Activated CD4-positive, CD25-positive, alpha-beta regulatory T cell treated with anti-CD3 and anti-CD28 coated beads, Interleukin-2, amount 50 U/mL, for 24 hours (primary cell): ENCODE data around the gene ZPBP2.

Source experiments
- ATAC-seq, 2 donors: fragments of 150-1000 bp; cut with Tn5 transposase; one replicate each; pipeline ENCODE4 v1.10.0; 2021; ENCODE audit warnings: mild to moderate bottlenecking in 1 of 2, moderate library complexity in 1 of 2

The ZPBP2 gene

DNA sequence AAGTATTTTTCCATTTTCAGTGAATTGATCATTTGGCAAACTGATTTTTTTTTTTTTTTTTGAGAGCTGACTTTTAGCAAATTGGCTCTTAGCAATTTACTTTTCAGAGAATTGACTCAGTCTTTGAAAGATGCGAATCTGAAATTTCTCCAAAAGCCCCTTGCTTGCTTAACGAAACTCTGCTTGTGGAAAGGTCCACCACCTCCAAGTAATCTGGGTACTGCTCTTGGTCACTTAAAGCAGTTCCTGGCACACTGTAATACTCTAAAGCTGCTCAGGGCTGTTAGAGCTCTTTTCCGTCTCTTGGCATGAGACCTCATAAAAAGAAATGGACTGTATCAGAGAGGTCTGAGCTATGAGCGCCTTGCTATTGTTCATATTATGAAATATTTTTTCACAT is 47.6 kb downstream of the ZPBP2 start:
- ATAC-seq = peak in 1 of 2 donors; percentile 13

DNA sequence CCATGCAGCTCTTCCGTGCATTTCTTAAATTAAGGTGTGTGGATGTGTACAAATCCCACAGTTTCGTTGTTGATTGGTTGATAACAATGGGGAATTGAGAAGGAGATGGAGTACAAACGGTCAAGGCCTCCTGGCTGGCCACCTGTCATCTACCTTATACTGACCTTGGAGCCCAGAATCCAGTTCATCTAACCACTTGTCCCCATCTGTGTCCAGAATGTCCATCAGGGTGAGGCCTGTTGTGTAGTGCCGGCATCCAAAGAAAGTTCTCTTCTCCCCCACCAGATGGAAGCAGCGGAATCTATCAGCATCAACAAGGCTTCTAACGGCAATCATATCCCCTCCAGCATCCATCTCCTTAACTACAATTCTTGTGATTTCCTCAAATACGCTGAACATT is 48.9 kb downstream of the ZPBP2 start:
- ATAC-seq = no peak

DNA sequence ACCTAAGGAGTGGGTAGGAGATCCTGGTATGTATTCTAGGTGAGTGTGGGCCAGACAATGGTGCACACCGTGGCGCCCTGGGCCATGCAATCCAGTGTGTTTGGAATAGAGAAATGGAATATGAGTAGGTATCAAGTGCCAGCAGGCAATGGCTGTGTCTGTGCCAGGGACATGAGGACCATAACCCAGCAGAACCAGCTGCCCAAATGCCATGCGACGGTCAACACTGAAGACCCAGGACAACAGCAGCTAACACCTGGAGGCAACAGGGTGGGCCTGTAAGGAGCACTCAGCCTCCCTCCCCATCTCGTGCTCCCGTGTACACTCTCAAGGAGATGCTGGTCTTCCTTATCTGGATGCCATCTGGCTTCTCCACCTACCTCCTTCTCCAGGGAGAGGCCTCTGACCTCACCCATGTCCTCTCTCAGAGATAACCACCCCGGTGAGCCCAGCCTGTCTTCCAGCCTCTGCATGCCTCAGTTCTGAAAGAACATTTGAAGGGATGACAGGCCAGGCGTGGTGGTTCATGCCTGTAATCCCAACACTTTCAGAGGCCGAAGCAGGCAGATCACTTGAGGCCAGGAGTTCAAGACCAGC is 51.2 kb downstream of the ZPBP2 start:
- no peak for ATAC-seq

DNA sequence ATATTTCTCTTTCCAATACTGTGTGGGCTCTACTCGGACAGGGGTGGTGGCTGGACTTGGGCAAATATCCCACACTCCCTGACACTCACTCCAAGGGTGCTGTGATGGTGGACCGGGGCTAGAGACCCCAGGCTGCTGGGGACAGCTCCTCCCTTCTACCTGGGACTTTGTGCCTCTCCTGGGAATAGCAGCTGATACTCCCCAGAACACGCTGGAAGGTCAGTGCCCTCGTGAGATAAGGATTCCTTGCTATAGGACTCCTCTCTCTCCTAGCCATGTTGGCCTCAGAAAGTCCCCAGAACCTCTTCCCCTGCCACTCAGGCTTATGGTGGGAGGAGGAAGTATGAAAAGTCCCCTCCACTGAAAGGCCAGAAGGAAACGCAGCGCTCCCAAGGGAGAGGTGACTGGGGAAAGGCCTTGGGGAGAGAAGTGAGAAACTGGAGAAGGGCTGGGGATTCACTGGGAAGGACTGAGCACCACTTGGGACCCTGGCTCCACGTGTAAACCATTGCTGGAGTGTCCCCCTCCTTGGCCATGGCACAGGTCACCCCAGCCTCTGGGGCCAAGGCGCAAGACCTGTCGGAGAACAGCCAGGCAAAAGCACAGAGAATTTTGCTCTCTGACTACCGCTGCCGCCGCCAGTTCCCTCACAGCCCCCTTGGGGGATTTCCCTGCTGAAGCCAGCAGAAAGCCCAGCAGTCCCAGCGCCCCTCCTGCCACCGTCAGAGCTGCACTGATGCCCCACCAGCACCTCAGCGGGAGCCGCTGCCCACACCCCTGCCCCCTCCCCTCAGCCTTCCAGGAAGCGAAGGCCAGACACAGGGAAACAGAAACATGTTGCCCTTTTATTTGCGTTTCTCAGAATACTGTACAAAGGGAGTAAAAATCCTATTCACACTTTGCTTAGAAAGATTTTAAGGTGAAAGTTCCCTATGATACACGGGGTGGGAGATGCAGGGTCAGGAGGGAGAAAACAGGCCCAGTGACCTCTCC is 52.5 kb downstream of the ZPBP2 start:
- peak; percentile 70 to 73 for ATAC-seq

DNA sequence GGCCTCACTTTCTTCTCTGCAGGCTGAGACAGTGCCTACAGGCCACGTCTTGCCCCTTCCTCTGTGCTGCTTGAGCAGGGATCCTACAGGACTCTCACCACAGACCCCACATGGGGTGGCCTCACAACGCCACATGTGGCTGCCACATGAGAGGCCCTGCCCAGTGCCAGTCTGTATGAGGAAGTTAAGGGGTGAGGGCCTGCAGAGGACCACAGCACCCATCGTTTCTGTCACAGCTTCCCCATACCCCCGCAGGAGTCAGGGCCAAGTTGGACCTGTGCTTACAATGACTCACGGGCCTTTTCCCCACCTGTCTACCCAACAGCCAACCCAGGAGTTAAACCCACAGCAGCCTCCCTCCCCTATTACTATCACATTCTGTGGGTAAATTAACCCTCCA is 53.3 kb downstream of the ZPBP2 start:
- peak; percentile 50 to 58 for ATAC-seq

DNA sequence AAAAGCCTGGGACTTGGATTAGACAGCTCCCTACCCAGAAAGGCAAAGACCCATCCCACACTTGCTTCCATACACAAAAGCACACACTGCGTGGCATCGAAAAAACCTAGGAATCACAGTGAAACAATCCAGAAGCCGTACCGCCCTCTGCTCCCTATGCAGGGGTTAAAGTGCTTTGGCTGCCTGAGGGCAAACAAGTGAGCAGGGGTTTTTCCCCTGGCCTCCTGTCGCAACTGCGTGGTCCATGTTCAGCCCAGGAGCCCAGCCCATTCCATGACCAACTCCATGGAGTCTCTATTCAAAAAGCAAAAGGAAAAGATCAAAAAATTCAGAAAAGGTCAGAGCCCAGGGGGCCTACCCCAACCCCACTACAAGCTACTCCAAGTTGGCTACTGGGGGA is 54.0 kb downstream of the ZPBP2 start:
- ATAC-seq = no peak

DNA sequence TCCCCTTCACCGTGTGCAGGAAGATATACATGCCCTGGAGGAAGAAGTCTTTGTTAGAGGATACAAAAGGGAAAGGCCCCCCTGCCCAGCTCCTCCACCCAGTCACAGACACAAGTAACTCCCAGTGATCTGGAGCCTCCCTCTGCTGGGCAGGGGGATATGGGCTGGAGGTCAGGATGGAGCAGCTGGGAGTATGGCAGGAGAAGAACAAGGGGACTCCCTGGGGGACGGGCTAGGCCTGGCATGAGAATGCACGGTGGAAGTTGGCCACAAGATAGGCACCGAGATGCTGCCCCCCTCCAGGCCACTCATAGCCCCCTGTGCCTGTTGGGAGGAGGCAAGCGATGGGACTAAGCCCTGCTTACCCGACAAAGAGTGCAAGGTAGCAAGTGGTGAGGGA is 55.2 kb downstream of the ZPBP2 start:
- ATAC-seq = no peak

DNA sequence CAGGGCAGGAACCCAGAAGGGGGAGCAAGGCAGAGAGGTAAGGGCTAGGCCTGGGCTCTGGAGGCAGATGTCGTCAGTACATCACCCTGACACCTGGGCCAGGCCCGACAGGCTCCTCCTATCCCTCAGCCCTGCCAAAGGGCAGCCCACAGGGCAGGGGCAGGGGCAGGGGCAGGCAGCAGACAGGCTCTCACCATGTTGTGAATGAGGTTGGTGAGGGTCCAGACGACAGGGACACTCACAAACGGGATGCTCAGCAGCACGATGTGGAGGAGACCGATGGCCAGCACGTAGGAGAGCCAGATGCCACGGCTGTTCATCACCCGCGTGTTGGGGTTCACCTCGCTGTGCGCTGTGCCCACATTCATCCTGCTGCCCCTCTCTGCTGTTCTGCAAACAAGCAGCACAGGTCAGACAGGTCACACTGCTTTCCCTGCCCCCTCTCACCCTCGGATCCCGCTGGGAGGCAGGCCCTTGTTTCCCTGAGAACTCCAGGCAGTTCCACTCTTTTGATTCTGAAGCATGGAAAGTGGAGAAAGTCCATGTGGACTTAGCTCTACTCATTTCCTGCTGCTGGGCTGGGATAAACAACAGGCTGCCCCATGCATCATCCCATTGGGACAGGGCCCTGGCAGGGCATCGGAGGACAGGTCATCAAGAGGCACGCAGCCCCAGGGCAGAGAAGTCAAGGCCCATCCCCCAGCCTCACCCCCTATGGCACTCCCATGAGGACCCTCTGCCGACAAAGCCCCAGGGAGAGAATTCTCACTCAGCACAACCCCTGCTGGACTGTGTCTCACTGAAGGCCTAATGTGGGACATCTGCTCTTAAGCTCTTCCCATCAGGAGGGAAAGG is 56.1 kb downstream of the ZPBP2 start:
- no peak for ATAC-seq

DNA sequence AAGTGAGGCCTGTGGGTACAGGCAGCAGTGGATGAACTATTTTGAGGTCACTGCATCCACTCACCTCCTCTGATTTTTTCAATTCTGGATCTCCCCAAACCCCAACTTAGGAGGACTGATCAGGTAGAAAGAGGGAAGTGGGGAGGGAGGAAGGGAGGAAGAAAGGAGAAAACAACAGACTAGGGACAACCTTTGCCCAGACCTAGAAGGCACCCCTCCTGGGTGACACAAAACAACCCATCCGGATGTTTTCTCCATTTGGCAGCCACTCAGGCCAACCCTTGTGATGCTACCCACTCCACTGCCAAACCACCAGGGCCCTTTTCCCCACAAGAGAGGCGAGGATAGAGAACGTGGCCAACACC is 56.7 kb downstream of the ZPBP2 start:
- ATAC-seq = no peak

DNA sequence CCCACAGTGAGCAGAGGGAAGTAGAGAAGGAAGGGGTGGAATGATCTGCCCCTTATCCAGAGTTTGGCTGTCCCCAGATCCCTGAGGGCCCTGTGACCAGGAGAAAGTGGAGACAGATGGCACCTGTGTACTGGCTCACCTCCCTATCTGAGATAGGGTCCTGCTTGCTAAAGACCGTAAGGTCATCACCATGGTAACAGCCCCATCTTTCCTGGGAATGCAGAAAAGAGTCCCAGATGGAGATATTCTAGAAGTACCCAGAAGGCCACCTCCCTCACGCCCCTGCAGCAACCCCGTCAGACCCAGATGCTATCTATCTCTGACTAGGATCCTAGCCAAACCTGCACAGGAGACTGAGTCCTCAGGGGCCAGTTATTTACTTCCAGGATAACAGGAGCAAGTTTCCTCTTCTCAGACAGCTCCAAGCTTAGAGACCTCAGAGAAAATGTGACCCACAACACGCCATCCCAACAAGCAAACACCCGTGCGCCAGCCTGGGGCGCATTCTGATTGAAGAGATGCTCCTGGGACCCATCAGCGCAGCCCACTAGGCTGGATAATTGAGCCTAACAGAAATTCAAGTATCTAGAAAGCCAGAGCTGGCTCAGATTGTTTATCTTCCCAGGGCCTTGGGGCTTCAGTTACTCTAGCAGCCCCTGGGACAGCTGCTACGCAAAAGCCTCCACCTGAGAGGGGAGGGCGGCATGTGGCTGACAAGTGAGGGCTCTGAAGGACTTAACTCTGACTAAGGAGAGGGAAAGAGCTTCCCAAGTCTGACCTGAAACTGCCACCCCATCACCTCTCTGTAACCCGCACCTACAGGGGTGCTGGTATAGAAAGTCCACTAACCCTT is 57.5 kb downstream of the ZPBP2 start:
- no peak for ATAC-seq

DNA sequence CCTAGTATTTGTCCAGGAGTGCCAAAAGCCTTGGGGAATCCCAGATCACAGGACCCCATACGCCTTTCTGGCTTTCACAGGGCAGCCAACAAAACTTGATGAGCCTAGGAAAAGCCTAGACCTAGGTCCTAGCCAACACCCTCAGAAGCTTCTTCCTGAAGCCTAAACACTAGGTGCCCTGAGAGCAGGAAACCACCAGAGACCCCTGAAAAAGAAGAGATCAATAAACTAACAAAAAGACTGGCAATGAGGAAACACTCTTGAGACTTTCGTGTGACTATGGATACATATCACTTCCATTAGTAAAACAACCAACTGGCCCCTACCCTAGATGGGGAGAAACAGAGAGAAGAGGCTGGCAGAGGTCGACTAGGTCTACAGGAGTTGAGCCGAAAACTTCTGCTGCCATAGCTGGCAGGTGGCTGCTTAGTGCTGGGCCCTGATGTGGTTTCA is 58.2 kb downstream of the ZPBP2 start:
- peak in 1 of 2 donors; percentile 20 for ATAC-seq

DNA sequence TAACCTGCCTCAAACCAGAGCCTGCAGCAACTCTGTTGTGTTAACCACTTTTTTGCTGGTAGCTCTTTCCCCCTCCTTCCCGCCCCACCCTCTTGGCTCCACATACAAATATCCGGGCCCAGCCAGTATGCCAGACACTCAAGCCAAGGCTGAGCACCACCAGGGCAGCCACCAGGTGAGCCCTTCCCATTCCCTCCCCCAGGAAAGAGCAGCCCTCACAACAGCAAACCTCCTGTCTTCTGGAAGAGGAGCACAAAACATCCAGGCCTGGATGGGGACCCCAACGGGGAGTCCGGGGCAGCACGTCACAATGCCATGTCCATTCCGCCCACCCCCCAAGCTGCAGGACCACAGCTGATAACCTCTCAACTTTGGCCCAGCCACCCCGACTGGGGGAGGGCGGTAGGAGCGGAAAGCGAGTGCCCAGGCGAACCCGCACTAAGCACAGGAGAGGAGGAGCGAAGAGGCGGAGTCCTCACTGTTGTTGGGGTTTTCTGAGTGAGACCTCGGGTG is 58.6 kb downstream of the ZPBP2 start:
- peak; percentile 46 to 49 for ATAC-seq
